ENCODE measurements around the gene KLHL1.

The KLHL1 gene

GRCh38 chr13:69903081-69903480 is 205.2 kb downstream of the KLHL1 start:
- Histone ChIP-seq H3K79me2 (ENCODE audit: insufficient read depth, low read length) (no peaks in the 10 kb centered on the region), H3K9me2 (replicated peaks; ENCODE audit: low read depth, low read length) (no peaks in the 10 kb centered on the region)
- TF ChIP-seq CTCF (conservative IDR thresholded peaks at IDR 0.05; ENCODE audit: low read length) (no peak), EZH2phosphoT487 (IDR thresholded peaks at IDR 0.05; ENCODE audit: borderline replicate concordance) (no peak)

GRCh38 chr13:69882451-69882850 is 225.8 kb downstream of the KLHL1 start:
- no peaks in the 10 kb centered on the region for H4K20me1 ChIP-seq (ENCODE audit: insufficient read depth, low read length, poor library complexity, severe bottlenecking)
- H3K79me2 ChIP-seq (ENCODE audit: insufficient read depth, low read length), result no peaks in the 10 kb centered on the region
- no peak overlapping the region for H3K4me3 ChIP-seq (ENCODE audit: low read length, poor library complexity, severe bottlenecking)
- H3K4me1 ChIP-seq (ENCODE audit: insufficient read depth, low read length, poor library complexity, severe bottlenecking), result no peaks in the 10 kb centered on the region
- TF ChIP-seq CTCF (conservative IDR thresholded peaks at IDR 0.05; ENCODE audit: low read length), result no peak
- TF ChIP-seq EZH2phosphoT487 (IDR thresholded peaks at IDR 0.05; ENCODE audit: borderline replicate concordance), result no peak
- no peak overlapping the region for H2AFZ ChIP-seq (ENCODE audit: low read length)
- no peaks in the 10 kb centered on the region for H3K9me2 ChIP-seq (replicated peaks; ENCODE audit: low read depth, low read length)
- H3F3A ChIP-seq (ENCODE audit: low read depth), result no peaks in the 10 kb centered on the region
- no peak overlapping the region for H3K9ac ChIP-seq (ENCODE audit: low read depth, low read length, poor library complexity, severe bottlenecking)
- H3K4me2 ChIP-seq (ENCODE audit: low read depth, low read length, poor library complexity, severe bottlenecking), result no peak overlapping the region
- no peaks in the 10 kb centered on the region for H3K36me3 ChIP-seq (ENCODE audit: insufficient read depth, low read length)
- no peaks in the 10 kb centered on the region for H3K9me3 ChIP-seq (ENCODE audit: insufficient read depth, low read depth, low read length)
- H3K27me3 ChIP-seq (ENCODE audit: insufficient read depth, low read length, poor library complexity, severe bottlenecking), result no peaks in the 10 kb centered on the region

More at GRCh38 chr13:69903081-69903480, 205.2 kb downstream of the KLHL1 start:
- Histone ChIP-seq H3K9me3 (ENCODE audit: insufficient read depth, low read depth, low read length) (no peaks in the 10 kb centered on the region), H3K4me1 (ENCODE audit: insufficient read depth, low read length, poor library complexity, severe bottlenecking) (no peaks in the 10 kb centered on the region), H4K20me1 (ENCODE audit: insufficient read depth, low read length, poor library complexity, severe bottlenecking) (no peaks in the 10 kb centered on the region), H3K4me2 (ENCODE audit: low read depth, low read length, poor library complexity, severe bottlenecking) (no peak overlapping the region), H3K27me3 (ENCODE audit: insufficient read depth, low read length, poor library complexity, severe bottlenecking) (no peaks in the 10 kb centered on the region), H3K36me3 (ENCODE audit: insufficient read depth, low read length) (no peaks in the 10 kb centered on the region), H3K4me3 (ENCODE audit: low read length, poor library complexity, severe bottlenecking) (no peak overlapping the region), H2AFZ (ENCODE audit: low read length) (no peak overlapping the region), H3K9ac (ENCODE audit: low read depth, low read length, poor library complexity, severe bottlenecking) (no peak overlapping the region), H3F3A (ENCODE audit: low read depth) (no peaks in the 10 kb centered on the region)

GRCh38 chr13:69879936-69880335 is 228.3 kb downstream of the KLHL1 start:
- Histone ChIP-seq H3K79me2 (ENCODE audit: insufficient read depth, low read length) (no peaks in the 10 kb centered on the region), H3F3A (ENCODE audit: low read depth) (no peaks in the 10 kb centered on the region)

More at GRCh38 chr13:69879936-69880335, 228.3 kb downstream of the KLHL1 start:
- no peaks in the 10 kb centered on the region for H3K9me2 ChIP-seq (replicated peaks; ENCODE audit: low read depth, low read length)
- H4K20me1 ChIP-seq (ENCODE audit: insufficient read depth, low read length, poor library complexity, severe bottlenecking), result no peaks in the 10 kb centered on the region
- no peaks in the 10 kb centered on the region for H3K36me3 ChIP-seq (ENCODE audit: insufficient read depth, low read length)
- no peaks in the 10 kb centered on the region for H3K9me3 ChIP-seq (ENCODE audit: insufficient read depth, low read depth, low read length)
- no peak overlapping the region for H3K4me3 ChIP-seq (ENCODE audit: low read length, poor library complexity, severe bottlenecking)
- H3K4me1 ChIP-seq (ENCODE audit: insufficient read depth, low read length, poor library complexity, severe bottlenecking), result no peaks in the 10 kb centered on the region
- no peak overlapping the region for H3K9ac ChIP-seq (ENCODE audit: low read depth, low read length, poor library complexity, severe bottlenecking)
- H3K27me3 ChIP-seq (ENCODE audit: insufficient read depth, low read length, poor library complexity, severe bottlenecking), result no peaks in the 10 kb centered on the region
- H2AFZ ChIP-seq (ENCODE audit: low read length), result no peak overlapping the region
- no peak overlapping the region for H3K4me2 ChIP-seq (ENCODE audit: low read depth, low read length, poor library complexity, severe bottlenecking)
- TF ChIP-seq CTCF (conservative IDR thresholded peaks at IDR 0.05; ENCODE audit: low read length), result no peak
- TF ChIP-seq EZH2phosphoT487 (IDR thresholded peaks at IDR 0.05; ENCODE audit: borderline replicate concordance), result no peak

All from Loucy (cell line).